Measurements from ENCODE around the gene MYDGF. TPM values are rescaled to one million over a fixed set of nuclear protein-coding genes. Genes with fewer than 3 reads are reported as not detected.

Gene MYDGF
- polyA plus RNA-seq, 3 donors: 64.6 to 165 (median 160) TPM

DNA sequence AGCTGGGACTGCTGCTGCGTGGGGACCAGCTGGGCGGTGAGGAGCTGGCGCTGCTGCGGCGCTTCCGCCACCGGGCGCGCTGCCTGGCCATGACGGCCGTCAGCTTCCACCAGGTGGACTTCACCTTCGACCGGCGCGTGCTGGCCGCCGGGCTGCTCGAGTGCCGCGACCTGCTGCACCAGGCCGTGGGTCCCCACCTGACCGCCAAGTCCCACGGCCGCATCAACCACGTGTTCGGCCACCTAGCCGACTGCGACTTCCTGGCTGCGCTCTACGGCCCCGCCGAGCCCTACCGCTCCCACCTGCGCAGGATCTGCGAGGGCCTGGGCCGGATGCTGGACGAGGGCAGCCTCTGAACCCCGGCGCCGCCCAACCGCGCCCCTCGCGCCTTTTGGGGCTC, 18.1 kb downstream of the MYDGF start:
- DNase-seq: no peak
- H3K36me3 Mint-ChIP-seq: peaks cover 30 to 63% of the 10 kb centered on the region in 2 donors

DNA sequence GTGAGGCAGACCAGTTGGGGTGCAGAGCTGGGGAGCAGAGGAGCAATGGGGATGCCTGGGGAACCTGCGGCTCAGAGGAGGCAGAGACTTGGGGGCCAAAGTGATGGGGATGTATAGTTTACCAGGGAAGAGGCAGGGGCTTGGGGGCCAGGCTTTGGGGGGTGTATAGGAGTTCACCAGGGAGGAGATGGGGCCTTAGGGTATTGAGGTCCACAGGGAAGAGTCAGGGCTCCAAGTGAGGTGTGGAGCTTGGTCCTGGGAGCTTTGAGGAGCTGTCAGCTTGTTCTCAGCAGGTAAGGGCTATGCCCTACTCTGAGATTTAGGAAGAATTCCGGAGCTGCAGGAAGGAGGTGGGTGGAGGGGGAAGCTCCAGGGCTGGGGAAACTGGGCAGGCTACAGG, 20.0 kb downstream of the MYDGF start:
- no peaks in the 10 kb centered on the region for H3K4me1 ChIP-seq (ENCODE audit: control insufficient read depth in 1 of 2, insufficient read depth in 2 of 2, low read length in 2 of 2)
- no peaks in the 10 kb centered on the region for H3K79me2 ChIP-seq (ENCODE audit: insufficient read depth, low read length)
- Mint-ChIP-seq H3K36me3 (peaks cover 25 to 45% of the 10 kb centered on the region in 2 donors), H3K27ac (no peak overlapping the region), H3K27me3 (ENCODE audit: low read depth in 3 of 3) (no peaks in the 10 kb centered on the region), H3K4me1 (peaks cover 9% of the 10 kb centered on the region), H3K4me3 (no peak overlapping the region), H3K9me3 (no peaks in the 10 kb centered on the region)
- H3K9me3 ChIP-seq (replicated peaks in 1 of 2; ENCODE audit: control insufficient read depth in 1 of 2, insufficient read depth in 1 of 2, low read length in 2 of 2): no peaks in the 10 kb centered on the region
- DNase-seq: no peak
- no peak overlapping the region for H3K27ac ChIP-seq (ENCODE audit: low read depth in 1 of 2, low read length in 2 of 2)
- no peak overlapping the region for H3K4me2 ChIP-seq (replicated peaks; ENCODE audit: extremely low read depth, low read length, poor library complexity, severe bottlenecking)
- H3K27me3 ChIP-seq (ENCODE audit: control insufficient read depth in 2 of 2, insufficient read depth in 2 of 2, low read length in 2 of 2): no peaks in the 10 kb centered on the region
- peaks cover 28% of the 10 kb centered on the region for H4K20me1 ChIP-seq (ENCODE audit: insufficient read depth, low read length)
- peaks cover 15 to 31% of the 10 kb centered on the region in 2 donors for H3K36me3 ChIP-seq (replicated peaks in 1 of 2; ENCODE audit: control insufficient read depth in 1 of 2, insufficient read depth in 2 of 2, low read length in 2 of 2)
- no peak overlapping the region for H3K9ac ChIP-seq (ENCODE audit: insufficient read depth, low read length, poor library complexity, severe bottlenecking)
- H2AFZ ChIP-seq (ENCODE audit: insufficient read depth, low read depth, low read length, poor library complexity, severe bottlenecking): no peak overlapping the region
- TF ChIP-seq, protein P1, sequence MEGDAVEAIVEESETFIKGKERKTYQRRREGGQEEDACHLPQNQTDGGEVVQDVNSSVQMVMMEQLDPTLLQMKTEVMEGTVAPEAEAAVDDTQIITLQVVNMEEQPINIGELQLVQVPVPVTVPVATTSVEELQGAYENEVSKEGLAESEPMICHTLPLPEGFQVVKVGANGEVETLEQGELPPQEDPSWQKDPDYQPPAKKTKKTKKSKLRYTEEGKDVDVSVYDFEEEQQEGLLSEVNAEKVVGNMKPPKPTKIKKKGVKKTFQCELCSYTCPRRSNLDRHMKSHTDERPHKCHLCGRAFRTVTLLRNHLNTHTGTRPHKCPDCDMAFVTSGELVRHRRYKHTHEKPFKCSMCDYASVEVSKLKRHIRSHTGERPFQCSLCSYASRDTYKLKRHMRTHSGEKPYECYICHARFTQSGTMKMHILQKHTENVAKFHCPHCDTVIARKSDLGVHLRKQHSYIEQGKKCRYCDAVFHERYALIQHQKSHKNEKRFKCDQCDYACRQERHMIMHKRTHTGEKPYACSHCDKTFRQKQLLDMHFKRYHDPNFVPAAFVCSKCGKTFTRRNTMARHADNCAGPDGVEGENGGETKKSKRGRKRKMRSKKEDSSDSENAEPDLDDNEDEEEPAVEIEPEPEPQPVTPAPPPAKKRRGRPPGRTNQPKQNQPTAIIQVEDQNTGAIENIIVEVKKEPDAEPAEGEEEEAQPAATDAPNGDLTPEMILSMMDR (IDR thresholded peaks at IDR 0.05): no peak
- WGBS (ENCODE audit: insufficient coverage): 80% methylated on average over 2 of the region's 2 CpGs
- intact Hi-C loops (cut with micrococcal nuclease): no loop called here
- H3K4me3 ChIP-seq (replicated peaks in 1 of 3; ENCODE audit: low read depth in 2 of 3, low read length in 3 of 3): no peak overlapping the region

More for the DNA sequence above, 18.1 kb downstream of the MYDGF start:
- H3K4me1 ChIP-seq (ENCODE audit: control insufficient read depth in 1 of 2, insufficient read depth in 2 of 2, low read length in 2 of 2): no peaks in the 10 kb centered on the region
- no peak overlapping the region for H3K4me2 ChIP-seq (replicated peaks; ENCODE audit: extremely low read depth, low read length, poor library complexity, severe bottlenecking)
- TF ChIP-seq, protein P1 (IDR thresholded peaks at IDR 0.05): no peak
- 93% methylated on average over 36 of the region's 44 CpGs for WGBS (ENCODE audit: insufficient coverage)
- no peaks in the 10 kb centered on the region for H3K27me3 ChIP-seq (ENCODE audit: control insufficient read depth in 2 of 2, insufficient read depth in 2 of 2, low read length in 2 of 2)
- intact Hi-C loops (cut with micrococcal nuclease): no loop called here
- no peaks in the 10 kb centered on the region for H3K79me2 ChIP-seq (ENCODE audit: insufficient read depth, low read length)
- H3K9ac ChIP-seq (ENCODE audit: insufficient read depth, low read length, poor library complexity, severe bottlenecking): no peak overlapping the region
- no peaks in the 10 kb centered on the region for H3K9me3 ChIP-seq (replicated peaks in 1 of 2; ENCODE audit: control insufficient read depth in 1 of 2, insufficient read depth in 1 of 2, low read length in 2 of 2)
- H3K27ac ChIP-seq (ENCODE audit: low read depth in 1 of 2, low read length in 2 of 2): no peak overlapping the region
- H3K4me3 ChIP-seq (replicated peaks in 1 of 3; ENCODE audit: low read depth in 2 of 3, low read length in 3 of 3): no peak overlapping the region
- H2AFZ ChIP-seq (ENCODE audit: insufficient read depth, low read depth, low read length, poor library complexity, severe bottlenecking): no peak overlapping the region
- Mint-ChIP-seq H3K27me3 (ENCODE audit: low read depth in 3 of 3) (no peaks in the 10 kb centered on the region), H3K9me3 (no peaks in the 10 kb centered on the region), H3K4me1 (peaks cover 9% of the 10 kb centered on the region), H3K27ac (no peak overlapping the region), H3K4me3 (no peak overlapping the region)
- peaks cover 28% of the 10 kb centered on the region for H4K20me1 ChIP-seq (ENCODE audit: insufficient read depth, low read length)
- peaks cover 31 to 48% of the 10 kb centered on the region in 2 donors for H3K36me3 ChIP-seq (replicated peaks in 1 of 2; ENCODE audit: control insufficient read depth in 1 of 2, insufficient read depth in 2 of 2, low read length in 2 of 2)
